Upper lobe of right lung (tissue), 1 donor: ENCODE data around the gene CITED1. TPM values are rescaled to one million over a fixed set of nuclear protein-coding genes. Genes with fewer than 3 reads are reported as not detected.

Source experiments
- ATAC-seq: fragments of 200-7000 bp; cut with Tn5 transposase; one replicate; pipeline ENCODE4 v1.9.1; 2020; ENCODE audit warnings: mild to moderate bottlenecking, moderate library complexity
- DNase-seq: peaks from one replicate; pipeline ENCODE4 v3.0.0-alpha.2; 2020
- H3K27ac ChIP-seq: fragments of 200-600 bp; one replicate; pipeline ENCODE4 v1.8.0; 2022
- H3K27me3 ChIP-seq: fragments of 200-600 bp; one replicate; pipeline ENCODE4 v1.8.0; 2022; ENCODE audit warnings: mild to moderate bottlenecking
- H3K36me3 ChIP-seq: fragments of 200-600 bp; one replicate; pipeline ENCODE4 v1.8.0; 2022
- H3K4me1 ChIP-seq: fragments of 200-600 bp; one replicate; pipeline ENCODE4 v1.8.0; 2022
- H3K4me3 ChIP-seq: fragments of 200-600 bp; one replicate; pipeline ENCODE4 v1.8.0; 2022; ENCODE audit warnings: mild to moderate bottlenecking
- H3K9me3 ChIP-seq: fragments of 200-600 bp; one replicate; pipeline ENCODE4 v1.8.0; 2022
- CTCF ChIP-seq: fragments of 200-600 bp; IDR thresholded peaks from one replicate; pipeline ENCODE4 v1.8.0; 2022; ENCODE audit warnings: antibody characterized with exemption
- intact Hi-C: fragments of 100-400 bp; cut with DNase I; formaldehyde crosslinking; loops from one replicate; pipeline ENCODE4 v1.11.0; 2022
- total RNA-seq: library from RNA; stranded (reverse); fragmentation: NEBNext Ultra II Directional; extraction: Animal tissue kit (Norgen Biotek cat#: 25700); gene quantifications from one replicate; pipeline ENCODE4 v1.2.1, GENCODE V29; 2021
- donor health status: DM: no; HTN: yes; CAD: no; lungs with severe emphysema.

The CITED1 gene
- total RNA-seq, 1 donor from 2014 or later: 0.43 TPM

- Histone ChIP-seq H3K9me3 (no peaks in the 10 kb centered on the region), H3K4me1 (no peaks in the 10 kb centered on the region), H3K36me3 (no peaks in the 10 kb centered on the region), H3K27me3 (no peaks in the 10 kb centered on the region), H3K27ac (no peak overlapping the region), H3K4me3 (no peak overlapping the region)
- ATAC-seq (no peak), DNase-seq (no peak)
- no peak for TF ChIP-seq CTCF
- intact Hi-C loops: no loop called here
Observed at GRCh38 chrX:72254816-72255215, 50.9 kb downstream of the CITED1 start.

GRCh38 chrX:72253686-72254085, 52.0 kb downstream of the CITED1 start:
- TF ChIP-seq CTCF: no peak
- intact Hi-C loops: no loop called here
- H3K4me1 ChIP-seq: no peaks in the 10 kb centered on the region
- H3K36me3 ChIP-seq: no peaks in the 10 kb centered on the region
- H3K4me3 ChIP-seq: no peak overlapping the region
- DNase-seq (no peak), ATAC-seq (no peak)
- no peaks in the 10 kb centered on the region for H3K27me3 ChIP-seq
- H3K27ac ChIP-seq: no peak overlapping the region
- no peaks in the 10 kb centered on the region for H3K9me3 ChIP-seq

Other genes starting within 250 kb of the CITED1 start
- 9.2 TPM for gene RTL5, start 174.0 kb downstream of the CITED1 start, total RNA-seq
- 8.8 TPM for gene PIN4, start 124.2 kb downstream of the CITED1 start, total RNA-seq
- not detected for gene ERCC6L, start 66.9 kb downstream of the CITED1 start, total RNA-seq
- gene RPS4X, start 28.7 kb downstream of the CITED1 start, total RNA-seq: 640 TPM